HepG2 (cell line): Measurements from ENCODE around the gene CYSLTR2.

Experiments
- IRF2 ChIP-seq: IDR thresholded peaks from 2 replicates; pipeline ENCODE4 v1.6.1; 2018; ENCODE audit warnings: missing genetic modification reagents, missing compliant biosample characterization
- POLR2AphosphoS5 ChIP-seq: IDR thresholded peaks from 2 replicates; pipeline ENCODE4 v1.6.1; 2012; ENCODE audit warnings: low read depth, low read length
- YEATS4 ChIP-seq: sonication (generic); formaldehyde crosslinking; IDR thresholded peaks from 2 replicates; pipeline ENCODE4 v1.4.0; 2020; ENCODE audit warnings: missing genetic modification reagents, borderline replicate concordance
- YY1 ChIP-seq: IDR thresholded peaks from 2 replicates; pipeline ENCODE4 v1.6.1; 2011; ENCODE audit warnings: low read length, low read depth, moderate library complexity, mild to moderate bottlenecking; ENCODE audit not compliant: insufficient read depth, insufficient replicate concordance
- ZNF616 ChIP-seq: sonication (generic); formaldehyde crosslinking; IDR thresholded peaks from 2 replicates; pipeline ENCODE4 v1.5.0; 2020; ENCODE audit warnings: low read depth, mild to moderate bottlenecking, missing genetic modification reagents
- ZNF790 ChIP-seq: sonication (generic); formaldehyde crosslinking; IDR thresholded peaks from 2 replicates; pipeline ENCODE4 v1.8.0; 2022; ENCODE audit warnings: missing genetic modification reagents, mild to moderate bottlenecking, borderline replicate concordance
- TF ChIP-seq, protein P1 (sequence below): sonication (generic); formaldehyde crosslinking; IDR thresholded peaks from 2 replicates; pipeline ENCODE4 v1.4.0; 2020; ENCODE audit warnings: missing genetic modification reagents
- TF ChIP-seq, protein P2 (sequence below): sonication (generic); formaldehyde crosslinking; IDR thresholded peaks from 2 replicates; pipeline ENCODE4 v1.5.0; 2020; ENCODE audit warnings: mild to moderate bottlenecking, missing genetic modification reagents, moderate library complexity

DNA sequence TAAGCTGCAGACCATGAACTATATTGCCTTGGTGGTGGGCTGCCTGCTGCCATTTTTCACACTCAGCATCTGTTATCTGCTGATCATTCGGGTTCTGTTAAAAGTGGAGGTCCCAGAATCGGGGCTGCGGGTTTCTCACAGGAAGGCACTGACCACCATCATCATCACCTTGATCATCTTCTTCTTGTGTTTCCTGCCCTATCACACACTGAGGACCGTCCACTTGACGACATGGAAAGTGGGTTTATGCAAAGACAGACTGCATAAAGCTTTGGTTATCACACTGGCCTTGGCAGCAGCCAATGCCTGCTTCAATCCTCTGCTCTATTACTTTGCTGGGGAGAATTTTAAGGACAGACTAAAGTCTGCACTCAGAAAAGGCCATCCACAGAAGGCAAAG, 53.7 kb downstream of the CYSLTR2 start:
- TF ChIP-seq, protein P1, sequence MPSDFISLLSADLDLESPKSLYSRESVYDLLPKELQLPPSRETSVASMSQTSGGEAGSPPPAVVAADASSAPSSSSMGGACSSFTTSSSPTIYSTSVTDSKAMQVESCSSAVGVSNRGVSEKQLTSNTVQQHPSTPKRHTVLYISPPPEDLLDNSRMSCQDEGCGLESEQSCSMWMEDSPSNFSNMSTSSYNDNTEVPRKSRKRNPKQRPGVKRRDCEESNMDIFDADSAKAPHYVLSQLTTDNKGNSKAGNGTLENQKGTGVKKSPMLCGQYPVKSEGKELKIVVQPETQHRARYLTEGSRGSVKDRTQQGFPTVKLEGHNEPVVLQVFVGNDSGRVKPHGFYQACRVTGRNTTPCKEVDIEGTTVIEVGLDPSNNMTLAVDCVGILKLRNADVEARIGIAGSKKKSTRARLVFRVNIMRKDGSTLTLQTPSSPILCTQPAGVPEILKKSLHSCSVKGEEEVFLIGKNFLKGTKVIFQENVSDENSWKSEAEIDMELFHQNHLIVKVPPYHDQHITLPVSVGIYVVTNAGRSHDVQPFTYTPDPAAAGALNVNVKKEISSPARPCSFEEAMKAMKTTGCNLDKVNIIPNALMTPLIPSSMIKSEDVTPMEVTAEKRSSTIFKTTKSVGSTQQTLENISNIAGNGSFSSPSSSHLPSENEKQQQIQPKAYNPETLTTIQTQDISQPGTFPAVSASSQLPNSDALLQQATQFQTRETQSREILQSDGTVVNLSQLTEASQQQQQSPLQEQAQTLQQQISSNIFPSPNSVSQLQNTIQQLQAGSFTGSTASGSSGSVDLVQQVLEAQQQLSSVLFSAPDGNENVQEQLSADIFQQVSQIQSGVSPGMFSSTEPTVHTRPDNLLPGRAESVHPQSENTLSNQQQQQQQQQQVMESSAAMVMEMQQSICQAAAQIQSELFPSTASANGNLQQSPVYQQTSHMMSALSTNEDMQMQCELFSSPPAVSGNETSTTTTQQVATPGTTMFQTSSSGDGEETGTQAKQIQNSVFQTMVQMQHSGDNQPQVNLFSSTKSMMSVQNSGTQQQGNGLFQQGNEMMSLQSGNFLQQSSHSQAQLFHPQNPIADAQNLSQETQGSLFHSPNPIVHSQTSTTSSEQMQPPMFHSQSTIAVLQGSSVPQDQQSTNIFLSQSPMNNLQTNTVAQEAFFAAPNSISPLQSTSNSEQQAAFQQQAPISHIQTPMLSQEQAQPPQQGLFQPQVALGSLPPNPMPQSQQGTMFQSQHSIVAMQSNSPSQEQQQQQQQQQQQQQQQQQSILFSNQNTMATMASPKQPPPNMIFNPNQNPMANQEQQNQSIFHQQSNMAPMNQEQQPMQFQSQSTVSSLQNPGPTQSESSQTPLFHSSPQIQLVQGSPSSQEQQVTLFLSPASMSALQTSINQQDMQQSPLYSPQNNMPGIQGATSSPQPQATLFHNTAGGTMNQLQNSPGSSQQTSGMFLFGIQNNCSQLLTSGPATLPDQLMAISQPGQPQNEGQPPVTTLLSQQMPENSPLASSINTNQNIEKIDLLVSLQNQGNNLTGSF (CRISPR knock-in tag): no peak
- no peak for TF ChIP-seq IRF2 (CRISPR knock-in tag)
- no peak for TF ChIP-seq ZNF790 (CRISPR knock-in tag)
- no peak for TF ChIP-seq YEATS4 (CRISPR knock-in tag)
- TF ChIP-seq ZNF616: no peak
- no peak for TF ChIP-seq POLR2AphosphoS5
- TF ChIP-seq, protein P2, sequence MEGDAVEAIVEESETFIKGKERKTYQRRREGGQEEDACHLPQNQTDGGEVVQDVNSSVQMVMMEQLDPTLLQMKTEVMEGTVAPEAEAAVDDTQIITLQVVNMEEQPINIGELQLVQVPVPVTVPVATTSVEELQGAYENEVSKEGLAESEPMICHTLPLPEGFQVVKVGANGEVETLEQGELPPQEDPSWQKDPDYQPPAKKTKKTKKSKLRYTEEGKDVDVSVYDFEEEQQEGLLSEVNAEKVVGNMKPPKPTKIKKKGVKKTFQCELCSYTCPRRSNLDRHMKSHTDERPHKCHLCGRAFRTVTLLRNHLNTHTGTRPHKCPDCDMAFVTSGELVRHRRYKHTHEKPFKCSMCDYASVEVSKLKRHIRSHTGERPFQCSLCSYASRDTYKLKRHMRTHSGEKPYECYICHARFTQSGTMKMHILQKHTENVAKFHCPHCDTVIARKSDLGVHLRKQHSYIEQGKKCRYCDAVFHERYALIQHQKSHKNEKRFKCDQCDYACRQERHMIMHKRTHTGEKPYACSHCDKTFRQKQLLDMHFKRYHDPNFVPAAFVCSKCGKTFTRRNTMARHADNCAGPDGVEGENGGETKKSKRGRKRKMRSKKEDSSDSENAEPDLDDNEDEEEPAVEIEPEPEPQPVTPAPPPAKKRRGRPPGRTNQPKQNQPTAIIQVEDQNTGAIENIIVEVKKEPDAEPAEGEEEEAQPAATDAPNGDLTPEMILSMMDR (CRISPR knock-in tag): no peak
- TF ChIP-seq YY1: no peak
